ENCODE measurements around the gene FAM3B. TPM values are rescaled to one million over a fixed set of nuclear protein-coding genes. Genes with fewer than 3 reads are reported as not detected.

Gene FAM3B
- total RNA-seq, result not detected in 2 replicates

DNA sequence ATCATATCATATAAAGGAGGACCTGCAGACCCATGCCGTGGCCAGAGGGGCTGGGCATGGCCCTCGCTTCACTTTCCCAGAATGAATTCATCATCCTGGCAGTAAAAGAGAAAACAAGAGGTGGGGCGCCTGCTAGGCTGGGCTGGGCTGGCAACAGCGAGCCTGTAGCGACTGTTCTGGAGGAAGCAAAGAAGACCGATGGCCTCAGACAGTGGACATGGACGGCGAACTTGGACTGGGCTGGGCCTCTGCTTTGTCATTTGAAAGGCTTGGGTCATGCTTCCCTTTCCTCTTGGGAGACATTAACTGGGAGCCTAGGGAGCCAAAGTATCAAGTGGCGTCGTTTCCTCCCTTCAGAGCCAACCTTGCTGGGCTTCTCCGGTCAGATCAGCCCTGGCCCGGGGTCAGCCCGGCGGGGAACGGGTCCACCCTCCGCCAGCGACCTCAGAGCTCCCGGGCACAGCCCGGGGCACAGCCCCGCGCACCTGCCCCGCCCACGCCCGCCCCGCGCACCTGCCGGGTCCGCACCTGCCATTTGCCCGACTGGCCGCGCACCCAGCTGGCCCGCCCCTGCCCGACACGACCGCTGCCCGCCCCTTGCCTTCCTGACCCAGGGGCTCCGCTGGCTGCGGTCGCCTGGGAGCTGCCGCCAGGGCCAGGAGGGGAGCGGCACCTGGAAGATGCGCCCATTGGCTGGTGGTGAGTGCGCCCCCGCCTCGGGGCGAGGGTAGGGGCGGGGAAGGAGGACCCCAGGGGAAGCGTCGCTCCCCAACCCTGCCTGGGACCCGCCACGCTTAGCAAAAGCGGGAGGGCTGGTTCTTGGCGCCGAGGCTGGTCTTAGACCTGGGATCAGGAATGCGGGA, at the start of gene FAM3B:
TSS of gene FAM3B (plus strand) at position 602 of the 863 bp plus-strand sequence. CDS start at position 681, 79 bp downstream.

GRCh38 chr21:41361786-41362604, 45.4 kb downstream of the FAM3B start, which contains the start of gene MX2:
TSS of gene MX2 (plus strand) at chr21:41362027. CDS start at chr21:41376907, 14,880 bp downstream.

Other genes starting within 250 kb of the FAM3B start
- 65.1 and 84.2 TPM in 2 replicates for gene BACE2, start 148.6 kb upstream of the FAM3B start, total RNA-seq
- 0.52 and 0.76 TPM in 2 replicates for gene MX2, start 45.2 kb downstream of the FAM3B start, total RNA-seq
- gene MX1, start 109.4 kb downstream of the FAM3B start, total RNA-seq, result 7.3 and 35.1 TPM in 2 replicates
- not detected in 2 replicates for gene TMPRSS2, start 191.4 kb downstream of the FAM3B start, total RNA-seq